Measurements from ENCODE around the gene MAPK4.

GRCh38 chr18:50559752-50560680 is at the start of gene MAPK4:
- TF ChIP-seq POLR2A (IDR thresholded peaks at IDR 0.05) (no peak), CTCF (IDR thresholded peaks at IDR 0.05) (no peak)
